Prostate gland (tissue), 2 donors: Measurements from ENCODE around the gene CFAP157.

Experiments
- CTCF ChIP-seq, 4 experiments: fragments of 200-600 bp in 2 of 4; fragments of 450-650 bp in 2 of 4; sonication (generic) in 2 of 4; IDR thresholded peaks; 1 replicate in 3 of 4; 2 replicates in 1 of 4; pipeline ENCODE4 v1.5.1; 2016 to 2019; ENCODE audit warnings: antibody characterized with exemption in 4 of 4, mild to moderate bottlenecking in 2 of 4, moderate library complexity in 2 of 4
- POLR2A ChIP-seq: fragments of 450-650 bp; IDR thresholded peaks from one replicate; pipeline ENCODE4 v1.6.1; 2016; ENCODE audit warnings: antibody characterized with exemption, mild to moderate bottlenecking

- TF ChIP-seq CTCF (IDR thresholded peaks at IDR 0.05) (no peak), POLR2A (no peak)
These were observed 35.8 kb downstream of the CFAP157 start for GRCh38 chr9:127742435-127743088.
